ENCODE data around the gene DEFB123. TPM values are rescaled to one million over a fixed set of nuclear protein-coding genes. Genes with fewer than 3 reads are reported as not detected.

DEFB123 gene
- total and polyA plus RNA-seq, 4 donors: not detected

DNA sequence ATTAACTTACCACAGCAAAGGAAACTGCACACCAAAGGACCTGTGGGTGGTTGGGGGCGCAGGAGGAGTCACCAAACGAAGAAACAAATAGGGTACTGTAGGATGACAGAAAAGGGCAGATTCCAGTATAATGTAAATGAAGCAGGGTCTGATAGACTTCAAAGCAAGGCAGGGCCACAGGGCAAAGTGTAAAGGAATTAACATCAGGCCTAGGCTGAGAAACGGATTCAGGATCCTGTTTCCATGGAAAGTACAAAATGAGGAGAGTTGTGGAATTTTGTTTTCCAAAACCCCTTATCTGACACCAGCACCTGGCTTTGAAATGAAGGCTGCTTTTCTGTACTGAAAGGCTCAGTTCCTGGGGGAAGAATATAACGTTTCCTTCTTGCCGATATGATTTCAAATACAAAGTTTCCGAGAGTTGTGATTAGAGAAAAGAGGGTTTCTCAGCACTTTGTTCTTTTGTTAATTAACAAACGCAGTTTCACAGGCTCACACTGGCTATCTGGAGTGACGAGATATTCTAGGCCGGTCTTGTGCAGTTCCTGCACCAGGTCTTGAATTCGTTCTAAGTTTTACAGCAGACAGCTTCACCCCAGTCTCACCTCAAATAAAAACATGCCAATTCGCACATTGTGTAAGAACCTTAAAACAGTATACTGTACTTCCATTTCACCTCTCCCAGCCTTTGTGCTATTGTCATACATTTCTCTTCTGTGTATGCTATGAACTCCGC, 5.8 kb downstream of the DEFB123 start:
- H3K36me3 ChIP-seq (ENCODE audit: control insufficient read depth in 4 of 4, insufficient read depth in 3 of 4, low read depth in 1 of 4, low read length in 3 of 4): no peaks in the 10 kb centered on the region
- no peak overlapping the region for H3K27ac ChIP-seq (ENCODE audit: low read depth in 1 of 2, low read length in 2 of 2)
- peaks cover 0 to 2% (median 0%) of the 10 kb centered on the region in 4 donors for H3K27me3 ChIP-seq (ENCODE audit: control insufficient read depth in 4 of 4, insufficient read depth in 4 of 4, low read length in 3 of 4)
- WGBS: 73% methylated on average over 12 of the region's 12 CpGs
- H3K9me3 ChIP-seq (ENCODE audit: control insufficient read depth in 4 of 4, low read length in 3 of 4): no peaks in the 10 kb centered on the region
- H3K4me3 ChIP-seq (ENCODE audit: low read depth in 1 of 3, low read length in 3 of 3): no peak overlapping the region
- H3K4me1 ChIP-seq (ENCODE audit: control insufficient read depth in 4 of 4, insufficient read depth in 4 of 4, low read length in 3 of 4): no peaks in the 10 kb centered on the region
- H3K9ac ChIP-seq (ENCODE audit: low read depth in 1 of 2, low read length in 2 of 2): no peak overlapping the region
- DNase-seq (ENCODE audit: low spot score): no peak
- TF ChIP-seq RAD21 (IDR thresholded peaks at IDR 0.05): no peak
- no peak for TF ChIP-seq RXRA (IDR thresholded peaks at IDR 0.05)
- no peak for TF ChIP-seq EGR1 (IDR thresholded peaks at IDR 0.05; ENCODE audit: low read depth in 2 of 2)
- TF ChIP-seq ATF3 (IDR thresholded peaks at IDR 0.05): no peak
- no peak for TF ChIP-seq HNF4G (IDR thresholded peaks at IDR 0.05)
- TF ChIP-seq SP1 (IDR thresholded peaks at IDR 0.05): no peak
- TF ChIP-seq REST (IDR thresholded peaks at IDR 0.05): no peak
- no peak for TF ChIP-seq GABPA (IDR thresholded peaks at IDR 0.05 in 1 of 2, conservative IDR thresholded peaks at IDR 0.05 in 1 of 2)
- no peak for TF ChIP-seq FOXA2 (IDR thresholded peaks at IDR 0.05)
- no peak for TF ChIP-seq CTCF (IDR thresholded peaks at IDR 0.05; ENCODE audit: low read depth, low read length, missing input control)

- H3K36me3 ChIP-seq (ENCODE audit: control insufficient read depth in 4 of 4, insufficient read depth in 3 of 4, low read depth in 1 of 4, low read length in 3 of 4): no peaks in the 10 kb centered on the region
- no peak for TF ChIP-seq CTCF (IDR thresholded peaks at IDR 0.05; ENCODE audit: low read depth, low read length, missing input control)
- TF ChIP-seq ATF3 (IDR thresholded peaks at IDR 0.05): no peak
- TF ChIP-seq EGR1 (IDR thresholded peaks at IDR 0.05; ENCODE audit: low read depth in 2 of 2): no peak
- 66% methylated on average over 8 of the region's 8 CpGs for WGBS
- H3K27ac ChIP-seq (ENCODE audit: low read depth in 1 of 2, low read length in 2 of 2): no peak overlapping the region
- no peak overlapping the region for H3K9ac ChIP-seq (ENCODE audit: low read depth in 1 of 2, low read length in 2 of 2)
- no peaks in the 10 kb centered on the region for H3K4me1 ChIP-seq (ENCODE audit: control insufficient read depth in 4 of 4, insufficient read depth in 4 of 4, low read length in 3 of 4)
- H3K27me3 ChIP-seq (ENCODE audit: control insufficient read depth in 4 of 4, insufficient read depth in 4 of 4, low read length in 3 of 4): no peaks in the 10 kb centered on the region
- no peak overlapping the region for H3K4me3 ChIP-seq (ENCODE audit: low read depth in 1 of 3, low read length in 3 of 3)
- no peaks in the 10 kb centered on the region for H3K9me3 ChIP-seq (ENCODE audit: control insufficient read depth in 4 of 4, low read length in 3 of 4)
- DNase-seq (ENCODE audit: low spot score): no peak
Measured at GRCh38 chr20:31449511-31450414, 9.3 kb downstream of the DEFB123 start.
